GM23248 (cell line): ENCODE measurements around the gene NRDE2.

ENCODE experiments used
- EZH2 ChIP-seq: fragments of 200-600 bp; sonication (generic); IDR thresholded peaks from 2 replicates; pipeline ENCODE4 v1.6.1; 2018; ENCODE audit warnings: antibody characterized with exemption, mild to moderate bottlenecking; ENCODE audit not compliant: insufficient read depth, poor library complexity, severe bottlenecking
- EZH2phosphoT487 ChIP-seq: fragments of 200-600 bp; sonication (generic); IDR thresholded peaks from 2 replicates; pipeline ENCODE4 v1.6.1; 2018; ENCODE audit warnings: antibody characterized with exemption, moderate library complexity, mild to moderate bottlenecking, low read depth; ENCODE audit not compliant: insufficient read depth

- TF ChIP-seq EZH2phosphoT487 (no peak), EZH2 (no peak)
Measured at GRCh38 chr14:90341784-90342183, 10.0 kb upstream of the NRDE2 start.
